GM12891 (cell line): ENCODE measurements around the gene SERPINA4.

Source experiments
- POLR2A ChIP-seq: IDR thresholded peaks from 2 replicates; pipeline ENCODE4 v1.6.1; 2011; ENCODE audit warnings: low read depth, low read length, control low read depth
- POLR2AphosphoS5 ChIP-seq: IDR thresholded peaks from 2 replicates; pipeline ENCODE4 v1.6.1; 2011; ENCODE audit warnings: low read depth, low read length, control low read depth
- POU2F2 ChIP-seq: IDR thresholded peaks from 2 replicates; pipeline ENCODE4 v1.6.1; 2011; ENCODE audit warnings: low read depth, mild to moderate bottlenecking, control low read depth, low read length, moderate library complexity
- TAF1 ChIP-seq: IDR thresholded peaks from 2 replicates; pipeline ENCODE4 v1.6.1; 2011; ENCODE audit warnings: low read depth, low read length, control low read depth

DNA sequence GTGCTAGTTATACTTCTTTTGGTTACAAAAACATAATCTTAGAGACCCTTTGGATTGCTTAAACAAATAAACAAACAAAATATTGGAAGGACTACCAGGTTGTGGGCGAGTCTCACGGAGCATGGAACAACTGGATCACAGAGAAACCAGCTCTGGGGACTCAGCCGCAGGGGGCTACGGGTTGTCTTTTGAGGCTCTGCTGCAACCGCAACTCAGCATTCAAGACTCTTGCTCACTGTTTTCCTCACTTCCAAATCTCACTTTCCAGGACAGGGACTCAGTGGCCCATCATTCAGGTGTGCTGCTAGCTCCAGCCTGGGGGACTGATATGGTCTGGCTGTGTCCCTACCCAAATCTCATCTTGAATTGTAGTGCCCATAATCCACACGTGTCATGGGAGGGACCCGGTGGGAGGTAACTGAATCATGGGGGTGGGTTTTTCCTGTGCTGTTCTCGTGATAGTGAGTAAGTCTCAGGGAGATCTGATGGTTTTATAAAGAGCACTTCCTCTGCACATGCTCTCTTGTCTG lies 14.0 kb upstream of the SERPINA4 start:
- TF ChIP-seq POLR2AphosphoS5 (no peak), POLR2A (no peak), POU2F2 (no peak), TAF1 (no peak)
